GM11168 (cell line): ENCODE data around the gene CMTM7.
"Not testable (repeated sequence)": the region's sequence is repeated elsewhere in the genome, so short reads cannot be mapped to it uniquely, and the experiment has no call there.

Experiments
- in situ Hi-C: fragments of 300-500 bp; cut with MboI; formaldehyde crosslinking; loops from one replicate; pipeline ENCODE4 v1.12.0; 2022; ENCODE audit warnings: low sequenced_read_pairs; ENCODE audit not compliant: unreplicated experiment

The CMTM7 gene

DNA sequence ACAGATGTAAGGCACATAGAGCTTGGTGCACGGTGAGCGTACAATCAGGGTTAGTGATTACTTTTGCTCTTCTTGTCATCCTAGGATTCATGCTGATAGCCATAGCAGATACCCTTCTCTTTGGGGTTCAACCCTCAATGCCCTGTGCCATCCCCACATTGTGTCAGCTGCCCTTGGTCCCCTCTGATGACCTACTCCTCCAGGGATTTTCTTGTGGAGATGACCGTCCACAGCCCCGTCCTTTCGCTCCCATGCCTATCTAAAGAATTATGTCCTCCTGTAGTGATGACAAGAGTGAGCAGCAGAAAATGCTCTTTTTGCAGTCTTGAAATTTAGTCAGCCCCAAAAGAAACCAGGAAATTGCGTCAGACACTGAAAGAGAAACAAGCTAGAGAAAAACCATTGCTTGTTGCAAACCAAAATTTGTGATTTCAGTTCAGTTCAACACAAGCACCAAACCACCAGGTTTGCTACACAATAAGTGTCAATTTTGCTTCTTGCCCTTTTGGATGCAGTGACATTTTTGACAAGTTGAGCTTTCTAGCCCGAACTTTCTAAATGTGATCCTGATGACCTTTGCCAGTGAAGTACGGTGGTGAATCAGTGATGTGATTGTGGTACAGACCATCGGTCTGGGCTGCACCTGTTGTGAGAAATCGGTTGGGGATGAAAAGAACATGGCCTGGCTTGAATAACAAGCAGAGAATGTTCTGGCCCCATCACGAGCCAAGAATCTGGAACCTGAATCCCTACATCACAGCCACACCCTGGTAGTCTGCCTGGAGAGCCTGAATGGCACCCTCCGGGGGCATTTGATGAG, 41.3 kb downstream of the CMTM7 start:
- in situ Hi-C loops, result no loop called here

DNA sequence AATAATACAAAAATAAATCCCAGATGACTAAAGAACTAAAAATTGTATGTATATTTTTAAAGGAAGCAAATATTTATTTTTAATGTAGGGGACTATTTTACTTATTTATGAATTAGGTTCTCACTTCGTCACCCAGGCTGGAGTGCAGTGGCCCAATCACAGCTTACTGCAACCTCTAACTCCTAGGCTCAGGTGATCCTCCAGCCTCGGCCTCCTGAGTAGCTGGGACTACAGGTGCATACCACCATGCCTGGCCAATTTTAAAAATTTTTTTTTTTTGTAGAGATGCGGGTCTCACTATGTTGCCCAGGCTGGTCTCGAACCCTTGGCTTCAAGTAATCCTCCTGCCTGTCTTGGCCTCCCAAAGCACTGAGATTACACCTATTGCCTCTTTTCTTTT, 42.6 kb downstream of the CMTM7 start:
- in situ Hi-C loops, result no loop called here

DNA sequence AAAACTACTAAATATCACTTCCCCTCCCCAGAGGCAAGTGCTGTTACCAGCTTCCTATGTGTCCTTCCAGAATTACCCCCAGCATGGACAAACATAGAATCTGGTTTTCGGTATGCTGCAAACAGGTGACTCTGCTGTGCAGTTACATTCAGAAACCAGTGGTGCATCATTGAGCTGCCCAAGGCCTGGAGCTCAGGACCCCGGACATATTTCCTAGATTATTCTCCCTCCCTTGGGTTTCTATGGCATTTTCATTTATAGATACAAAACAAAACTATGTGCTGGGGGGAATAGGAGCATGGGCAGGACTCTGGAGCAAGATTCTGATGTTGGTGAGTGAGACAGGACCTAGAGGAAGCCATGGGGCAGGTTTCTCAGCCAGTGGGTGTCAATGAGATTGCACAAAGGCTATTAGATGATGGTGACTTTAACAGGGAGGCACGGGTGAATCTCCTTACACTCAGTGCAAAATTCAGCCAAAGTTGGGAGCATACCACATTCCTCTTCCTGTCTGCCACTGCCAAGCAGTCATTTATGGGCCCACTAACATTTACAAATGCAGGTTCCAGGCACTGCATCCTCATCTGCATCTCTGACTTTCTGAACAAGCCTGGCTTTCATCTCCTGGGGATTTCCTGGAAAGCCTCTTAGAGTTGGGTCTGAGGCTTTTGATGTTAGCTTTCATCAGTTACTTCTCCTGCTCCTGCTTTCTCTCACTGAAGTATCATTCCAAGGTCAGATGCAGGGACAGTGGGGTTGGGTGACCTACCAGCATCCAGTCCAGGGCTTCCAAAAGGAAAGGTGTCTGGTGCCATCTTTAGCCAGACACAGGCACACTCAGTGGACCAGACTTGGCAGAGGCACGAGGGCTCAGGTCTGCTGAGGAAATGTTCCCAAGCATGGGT, 44.5 kb downstream of the CMTM7 start:
- in situ Hi-C loops, result no loop called here

DNA sequence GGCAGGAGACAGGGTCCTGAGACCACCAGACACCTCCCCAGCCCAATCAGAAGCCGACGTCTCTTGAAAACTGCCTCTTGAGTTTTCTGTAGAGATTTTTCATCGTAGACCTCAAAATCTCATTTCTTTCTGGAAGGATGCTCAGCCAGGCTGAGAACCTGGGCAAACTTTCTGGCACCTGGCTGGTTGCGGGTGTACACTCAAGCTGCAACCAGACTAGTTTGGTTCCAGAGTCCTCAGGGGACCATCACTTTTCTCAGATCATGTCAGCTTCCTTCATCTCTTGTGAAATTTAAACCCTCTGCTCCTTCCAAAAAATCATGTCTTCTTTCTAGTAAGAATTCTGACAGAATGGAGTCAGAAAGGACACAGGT, 45.1 kb downstream of the CMTM7 start:
- in situ Hi-C loops, result no loop called here

DNA sequence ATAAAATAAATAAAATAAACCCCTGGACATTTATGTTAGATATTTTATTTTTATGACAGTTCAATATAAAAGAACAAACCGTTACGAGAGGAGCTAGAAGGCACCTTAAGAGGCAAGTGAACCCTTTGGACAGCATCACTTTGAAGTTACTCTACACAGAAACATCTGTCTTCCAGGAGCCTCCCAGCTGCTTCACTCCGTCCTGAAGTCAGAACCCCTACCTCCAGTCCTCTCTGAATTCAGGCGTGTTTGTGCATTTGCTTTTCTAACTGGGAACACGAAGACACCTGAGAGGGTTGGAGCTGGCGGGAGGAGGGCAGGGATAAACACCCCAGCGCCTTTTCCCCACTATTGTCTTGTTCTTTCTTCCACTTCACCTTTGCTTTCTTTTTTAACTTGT, 46.2 kb downstream of the CMTM7 start:
- in situ Hi-C loops, result no loop called here

DNA sequence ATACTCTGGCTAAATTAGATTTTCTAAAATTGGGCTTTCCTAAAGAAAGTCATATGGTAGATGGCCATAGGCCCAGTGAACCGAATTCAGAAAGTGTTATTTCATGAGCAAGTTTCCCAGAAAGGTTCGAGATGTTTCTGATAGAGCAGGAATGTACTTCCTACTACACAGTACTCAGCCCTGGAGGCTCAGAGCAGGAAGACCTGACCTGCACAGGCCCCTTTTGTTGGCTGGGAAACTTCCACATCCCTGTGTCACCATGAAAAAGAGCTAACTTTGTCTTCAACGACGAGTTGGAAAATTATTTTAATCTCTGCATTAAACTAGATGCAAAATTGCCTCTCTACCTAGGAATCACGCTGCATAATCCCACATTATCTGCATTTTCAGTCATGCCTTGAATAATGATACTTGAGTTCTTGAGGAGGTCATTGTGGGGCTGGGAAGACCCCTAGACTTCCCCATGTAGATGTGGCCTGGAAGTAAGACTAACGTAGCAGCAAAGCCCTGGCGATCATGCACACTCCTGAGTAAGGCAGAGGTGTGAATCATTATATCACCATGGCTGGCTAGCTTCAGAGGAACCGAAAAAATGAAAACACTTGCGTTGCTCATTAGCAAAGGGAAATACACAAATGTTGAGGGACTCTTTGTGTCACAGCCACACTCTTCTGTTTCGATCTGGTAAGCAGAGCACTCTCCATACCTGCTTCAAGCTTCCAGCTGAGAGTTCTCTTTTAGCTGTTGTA, 47.1 kb downstream of the CMTM7 start:
- in situ Hi-C loops, result no loop called here

DNA sequence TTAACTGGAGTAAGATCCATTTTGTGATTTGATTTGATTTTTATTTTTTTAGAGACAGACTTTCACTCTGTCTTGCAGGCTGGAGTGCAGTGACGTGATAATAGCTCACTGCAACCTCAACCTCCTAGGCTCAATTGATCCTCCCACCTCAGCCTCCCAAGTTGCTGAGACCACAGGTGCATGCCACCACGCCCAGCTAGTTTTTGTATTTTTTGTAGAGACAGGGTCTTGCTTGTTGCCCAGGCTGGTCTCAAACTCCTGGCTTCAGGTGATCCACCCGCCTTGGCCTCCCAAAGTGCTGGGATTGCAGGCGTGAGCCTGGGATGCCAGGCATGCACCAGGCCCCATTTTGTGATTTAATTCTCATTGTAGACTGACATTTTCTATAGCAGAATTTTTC, 47.8 kb downstream of the CMTM7 start:
- in situ Hi-C loops, result not testable (repeated sequence)

DNA sequence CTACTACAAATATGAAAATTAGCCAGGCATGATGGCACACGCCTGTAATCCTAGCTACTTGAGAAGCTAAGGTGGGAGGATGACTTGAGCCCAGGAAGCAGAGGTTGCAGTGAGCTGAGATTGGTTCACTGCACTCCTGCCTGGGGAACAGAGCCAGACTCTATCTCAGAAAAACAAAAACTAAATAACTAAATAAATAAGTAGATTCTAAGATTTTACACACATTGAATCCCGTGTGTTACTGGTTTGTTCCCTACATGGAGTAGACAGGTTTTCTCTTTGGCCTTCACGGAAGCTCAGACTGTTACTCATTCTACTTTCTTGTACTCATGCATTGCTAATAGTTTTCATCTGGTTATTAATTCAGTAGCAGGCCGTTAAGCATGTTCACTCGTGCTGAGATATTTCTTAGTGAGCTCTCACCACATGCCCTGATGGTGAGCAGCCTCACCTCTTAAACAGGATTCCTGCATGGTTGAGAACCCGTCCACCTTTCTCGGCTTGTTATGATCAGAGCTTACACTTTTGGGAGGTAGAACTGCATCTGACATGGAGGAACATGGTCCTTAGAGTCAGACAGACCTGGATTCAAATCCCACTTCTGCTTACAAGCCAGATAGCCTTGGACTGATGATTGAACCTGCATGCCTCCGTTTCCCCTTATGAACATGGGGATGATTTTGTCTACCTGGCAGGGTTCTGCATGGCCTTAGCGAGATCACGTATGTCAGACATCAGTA, 49.1 kb downstream of the CMTM7 start:
- in situ Hi-C loops, result no loop called here

DNA sequence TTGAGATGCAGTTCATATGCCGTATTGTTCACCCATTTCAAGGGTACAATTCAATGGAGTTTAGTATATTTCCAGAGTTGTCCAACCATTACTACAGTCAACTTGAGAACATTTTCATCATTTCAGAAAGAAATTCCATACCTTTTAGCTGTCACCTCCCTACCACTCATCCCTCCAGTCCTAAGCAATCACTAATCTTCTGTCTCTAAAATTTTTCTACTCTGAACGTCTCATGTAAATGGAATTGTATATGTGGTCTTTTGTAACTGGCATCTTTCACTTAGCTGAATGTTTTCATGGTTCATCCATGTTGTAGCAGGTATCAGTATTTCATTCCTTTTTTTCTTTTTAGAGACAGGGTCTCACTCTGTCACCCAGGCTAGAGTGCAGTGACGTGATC, 51.1 kb downstream of the CMTM7 start:
- in situ Hi-C loops, result no loop called here

DNA sequence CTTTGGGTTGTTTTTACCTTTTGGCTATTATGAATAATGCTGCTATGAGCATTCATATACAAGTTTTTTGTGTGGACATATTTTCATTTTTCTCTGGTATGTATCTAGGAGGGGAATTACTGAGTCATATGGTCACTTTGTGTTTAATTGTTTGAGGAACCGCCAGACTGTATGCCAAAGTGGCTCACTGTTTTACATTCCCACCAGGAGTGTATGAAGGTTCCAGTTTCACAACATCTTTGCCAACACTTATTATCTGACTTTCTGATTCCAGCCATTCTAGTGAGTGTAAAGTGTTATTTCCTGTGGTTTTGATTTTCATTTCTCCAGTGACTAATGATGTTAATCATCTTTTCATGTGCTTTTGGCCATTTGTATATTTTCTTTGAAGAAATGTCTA, 51.8 kb downstream of the CMTM7 start:
- in situ Hi-C loops, result no loop called here

DNA sequence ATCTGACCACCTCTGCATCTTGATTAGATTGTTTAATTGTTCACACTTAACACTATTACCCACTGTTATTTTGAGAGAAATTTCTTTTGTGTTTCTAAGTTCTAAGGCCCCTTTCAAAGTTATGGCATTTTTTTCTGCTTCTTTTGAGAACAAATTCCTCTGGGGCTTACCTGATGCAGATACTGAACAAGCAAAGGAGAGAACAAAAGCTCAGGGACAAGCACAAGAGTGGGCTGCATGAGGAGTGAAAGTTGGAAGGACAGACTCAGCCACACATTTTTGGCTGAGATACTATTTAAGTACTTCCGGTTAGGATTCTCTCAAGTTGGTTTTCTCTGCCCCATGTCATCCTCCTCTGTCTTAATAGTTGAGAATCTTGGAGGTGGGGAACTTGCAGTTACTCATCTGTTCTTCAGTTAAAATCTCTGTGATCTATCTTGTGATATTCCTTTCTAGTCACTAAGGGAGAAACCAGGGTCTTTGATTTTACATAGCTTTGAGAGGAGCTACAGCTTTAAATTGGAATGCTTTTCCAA, 56.3 kb downstream of the CMTM7 start:
- in situ Hi-C loops, result no loop called here

DNA sequence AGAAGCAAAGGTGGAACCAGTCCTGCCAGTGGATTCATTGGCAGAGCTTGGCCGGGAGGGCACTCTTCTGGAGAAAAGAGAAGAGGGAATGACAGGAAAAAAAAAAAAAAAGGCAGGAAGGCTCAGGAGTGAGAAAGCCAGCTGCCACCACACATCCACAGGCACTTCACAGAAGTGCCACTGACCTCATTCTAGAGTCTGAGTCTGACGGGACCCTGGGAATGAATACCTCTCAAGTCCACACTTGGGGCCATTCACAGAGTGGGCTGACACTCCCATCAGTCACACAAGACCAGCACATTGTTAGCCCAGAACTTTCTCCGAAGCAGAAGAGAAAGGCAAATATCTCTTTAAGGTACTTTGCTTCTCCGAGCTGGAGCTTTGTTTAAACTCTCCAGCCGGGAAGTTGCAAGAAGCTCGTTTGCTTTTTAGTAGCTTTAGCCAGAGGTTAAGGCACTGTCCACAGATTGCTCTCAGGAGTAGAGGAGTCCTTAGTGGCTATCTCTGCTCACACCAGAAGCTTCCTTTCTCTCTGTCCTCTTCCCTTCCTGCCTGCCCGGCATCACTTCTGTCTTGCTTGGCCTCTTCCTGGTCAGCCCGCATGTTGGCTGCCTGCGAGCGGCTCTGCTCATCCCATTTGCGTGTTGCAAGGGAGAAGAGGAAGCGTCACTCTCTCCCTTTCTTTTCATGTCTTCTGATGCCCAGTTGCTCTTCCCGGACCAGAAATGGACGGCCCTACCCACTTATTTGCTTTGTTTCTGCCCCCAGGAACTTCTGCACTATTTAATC, 57.2 kb downstream of the CMTM7 start:
- in situ Hi-C loops, result no loop called here

DNA sequence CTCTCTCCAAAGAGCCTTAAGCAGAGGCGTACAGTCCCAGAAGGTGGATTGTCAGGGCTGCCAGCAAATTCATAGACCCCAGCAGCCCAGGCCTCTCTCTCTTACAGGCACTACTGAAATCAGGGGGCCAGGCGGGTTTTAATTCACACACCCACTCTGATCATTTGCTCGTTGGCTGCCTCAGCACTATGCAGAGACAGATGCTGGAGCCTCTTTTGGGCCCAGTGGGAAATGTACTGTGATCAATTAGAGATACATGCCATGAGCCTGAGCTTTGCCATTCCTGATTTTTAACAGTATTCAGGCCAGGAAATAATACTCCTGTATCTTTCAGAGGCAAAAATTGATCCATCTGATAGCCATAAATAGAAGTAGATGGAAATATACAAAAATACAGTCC, 58.0 kb downstream of the CMTM7 start:
- in situ Hi-C loops, result no loop called here

DNA sequence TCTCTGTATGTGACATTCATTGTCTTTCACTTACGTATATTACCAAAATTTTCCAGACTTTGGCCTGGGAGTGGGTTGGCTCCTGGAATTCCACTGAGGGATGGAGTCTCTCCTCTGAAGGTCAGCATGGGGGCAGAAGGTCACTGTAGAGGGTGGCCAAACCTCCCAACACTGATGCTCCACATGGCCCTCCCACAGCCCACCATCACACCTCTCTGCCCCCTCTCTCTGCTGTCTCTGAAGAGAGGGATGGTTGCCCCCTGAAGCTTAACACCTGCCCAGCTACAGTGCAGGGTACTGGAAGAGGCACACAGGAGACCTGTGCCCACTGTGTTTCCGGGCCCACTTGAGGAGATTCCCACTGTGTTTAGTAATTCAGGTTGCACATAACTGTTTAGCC, 58.8 kb downstream of the CMTM7 start:
- in situ Hi-C loops, result no loop called here

DNA sequence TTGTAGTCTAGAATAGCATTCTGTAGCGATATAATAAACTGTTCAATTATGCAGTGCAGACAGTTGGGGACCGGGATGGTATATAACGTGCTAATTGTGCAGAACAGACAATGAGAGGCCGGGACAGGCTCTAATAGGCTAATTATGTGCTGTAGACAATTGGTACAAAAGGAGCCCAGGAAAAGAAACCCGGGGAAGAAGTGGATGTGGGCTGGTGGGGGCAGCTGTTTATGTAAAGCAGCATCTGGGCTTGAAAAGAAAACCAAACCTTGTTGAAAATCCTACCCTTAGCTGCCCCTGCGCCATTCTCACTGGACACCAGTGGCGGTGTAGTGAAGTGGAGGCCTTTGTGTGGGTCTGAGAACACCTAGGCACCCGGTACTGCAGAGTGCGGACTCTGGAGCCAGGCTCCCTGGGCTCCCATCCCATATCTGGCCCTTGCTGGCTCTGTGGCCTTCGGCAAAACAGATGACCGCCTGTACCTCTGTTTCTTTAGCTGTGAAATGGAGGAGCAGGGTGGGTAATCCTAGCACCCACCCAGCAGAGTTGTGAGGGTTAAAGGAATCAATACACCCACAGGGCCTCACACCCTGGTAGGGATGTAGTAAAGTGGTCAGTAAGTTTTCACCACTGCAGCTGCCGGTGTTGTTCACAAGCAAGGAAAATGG, 59.5 kb downstream of the CMTM7 start:
- in situ Hi-C loops, result no loop called here

DNA sequence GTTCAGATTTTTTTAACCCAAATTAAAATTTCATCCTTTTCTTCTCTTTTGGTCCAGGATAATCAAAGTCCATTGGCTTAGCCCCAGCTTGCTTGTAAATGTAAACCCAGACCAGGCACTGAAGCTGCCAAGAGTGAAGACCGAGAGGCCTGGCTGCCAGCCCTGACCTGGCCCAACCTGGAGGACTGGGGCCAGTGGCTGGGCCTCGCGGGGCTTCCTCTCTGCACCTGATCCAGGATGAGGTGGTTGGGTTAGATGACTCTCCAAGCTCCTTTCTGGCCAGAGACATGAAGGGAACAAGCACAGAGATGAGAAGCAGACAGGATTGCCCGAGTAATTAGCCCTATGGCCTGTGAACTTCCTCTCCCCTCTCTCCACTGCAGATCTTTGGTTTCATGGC, 60.4 kb downstream of the CMTM7 start:
- in situ Hi-C loops, result no loop called here

DNA sequence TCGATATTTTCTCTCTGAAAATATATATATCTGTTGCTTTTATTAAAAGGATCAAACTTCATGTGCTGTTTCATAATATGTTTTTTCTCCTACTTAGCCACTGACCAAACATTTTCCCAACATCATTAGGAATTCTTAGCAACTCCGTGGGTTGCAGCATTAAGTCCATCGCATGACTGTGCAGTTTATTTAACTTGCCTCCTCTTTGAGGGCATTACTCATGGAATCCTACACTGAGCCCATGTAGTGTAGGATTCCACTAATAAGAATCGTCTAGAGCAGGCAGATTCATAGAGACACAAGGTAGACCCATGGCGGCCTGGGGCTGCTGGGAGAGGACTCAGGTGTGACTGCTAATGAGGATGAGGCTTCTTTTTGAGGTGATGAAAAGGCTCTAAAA, 61.7 kb downstream of the CMTM7 start:
- in situ Hi-C loops, result no loop called here

DNA sequence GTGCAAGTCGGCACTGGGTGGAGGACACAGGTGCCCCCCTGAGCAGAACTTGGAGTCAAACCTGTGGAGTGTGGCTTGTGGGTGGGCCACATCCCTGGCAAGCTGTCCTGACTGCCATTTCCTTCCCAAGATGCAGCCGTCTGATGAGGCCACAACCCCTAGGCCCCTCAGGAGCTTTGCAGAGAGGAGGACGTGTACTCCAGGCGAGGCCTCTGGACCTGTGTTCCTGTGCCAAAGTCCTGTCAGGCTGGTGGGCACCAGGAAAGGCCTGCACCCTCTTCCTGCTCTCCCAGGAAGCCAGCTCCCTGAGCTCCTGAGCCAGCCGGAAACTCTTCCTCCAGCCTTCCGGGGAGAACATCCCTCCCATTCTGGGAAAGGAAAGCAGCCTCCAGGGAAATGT, 62.5 kb downstream of the CMTM7 start:
- in situ Hi-C loops, result no loop called here
